HG02885 (cell line): ENCODE measurements around the gene CCDC15.
"Not testable (repeated sequence)": the region's sequence is repeated elsewhere in the genome, so short reads cannot be mapped to it uniquely, and the experiment has no call there.

Experiments
- ATAC-seq: cut with Tn5 transposase; IDR thresholded peaks from one replicate; pipeline ENCODE4 v1.9.1; 2021; ENCODE audit warnings: mild to moderate bottlenecking; ENCODE audit not compliant: unreplicated experiment, poor library complexity

CCDC15 gene

DNA sequence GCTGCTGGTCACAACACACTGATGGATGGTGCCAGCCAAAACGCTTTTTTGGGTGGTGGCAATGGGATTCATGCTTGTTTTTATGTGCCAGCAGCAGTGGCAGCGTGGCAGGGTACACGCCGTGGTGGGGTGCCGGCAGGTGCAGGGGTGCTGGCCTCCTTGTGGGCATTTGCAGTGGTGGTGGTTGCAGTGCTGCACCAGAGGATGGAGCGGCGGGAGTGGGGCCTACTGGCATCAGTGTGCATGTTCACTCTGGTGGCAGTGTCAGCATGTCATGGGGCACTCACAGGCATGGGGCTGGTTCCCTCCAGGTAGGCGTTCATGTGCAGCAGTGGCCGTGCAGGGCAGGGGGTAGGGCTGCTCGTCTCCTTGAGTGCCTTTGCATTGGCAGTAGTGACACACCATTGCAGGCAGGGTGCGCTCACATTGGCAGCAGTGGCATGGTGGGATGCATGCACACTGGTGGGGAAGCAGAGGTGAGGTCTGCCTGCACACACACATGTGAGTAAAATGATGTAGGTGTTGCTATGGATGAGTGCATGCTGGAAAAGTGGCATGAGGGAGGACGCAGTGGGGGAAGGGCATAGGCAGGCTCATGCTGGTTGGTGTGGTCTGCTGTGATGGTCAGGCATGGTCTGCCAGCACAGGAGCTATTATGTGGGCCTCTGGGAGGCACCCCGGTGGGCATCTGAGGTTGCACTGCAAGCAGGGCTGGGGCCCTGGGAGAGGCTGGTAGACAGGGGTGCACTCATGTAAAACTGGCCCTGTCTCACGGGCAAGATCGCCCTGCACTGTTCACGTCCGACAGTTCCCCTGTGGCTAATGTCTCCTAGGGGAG is 29.9 kb downstream of the CCDC15 start:
- no peak for ATAC-seq

DNA sequence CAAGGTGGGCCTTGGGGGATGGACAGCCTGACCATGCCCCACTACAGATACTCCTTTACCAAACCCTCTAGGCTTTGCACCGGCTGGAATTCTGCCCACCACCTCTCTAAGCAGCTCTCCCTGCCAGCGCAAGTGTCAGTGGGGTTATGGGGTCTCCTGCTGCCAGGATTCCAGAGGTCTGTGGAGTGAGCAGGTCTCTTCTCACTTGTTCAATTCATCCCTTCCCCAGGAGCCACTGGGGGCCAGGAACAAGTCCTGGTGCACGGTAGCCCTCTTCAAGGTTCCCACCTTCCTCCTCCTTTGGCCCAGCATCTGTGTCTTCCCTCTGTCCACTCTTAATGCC is 30.5 kb downstream of the CCDC15 start:
- no peak for ATAC-seq

DNA sequence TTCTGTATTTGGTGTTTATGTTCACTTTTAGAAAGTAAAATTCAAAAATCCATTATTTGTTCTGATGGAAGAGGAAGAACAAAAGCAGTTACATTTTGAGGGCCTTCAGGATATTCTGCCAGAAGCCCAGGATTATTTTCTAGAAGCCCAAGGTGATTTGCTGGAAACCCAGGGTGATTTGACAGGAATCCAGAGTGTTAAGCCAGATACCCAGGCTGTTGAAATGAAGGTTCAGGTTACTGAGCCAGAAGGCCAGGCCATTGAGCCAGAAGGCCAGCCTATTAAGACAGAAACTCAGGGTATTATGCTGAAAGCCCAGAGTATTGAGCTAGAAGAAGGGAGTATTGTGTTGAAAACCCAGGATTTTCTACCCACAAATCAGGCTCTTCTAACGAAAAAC is 33.1 kb downstream of the CCDC15 start:
- no peak for ATAC-seq

DNA sequence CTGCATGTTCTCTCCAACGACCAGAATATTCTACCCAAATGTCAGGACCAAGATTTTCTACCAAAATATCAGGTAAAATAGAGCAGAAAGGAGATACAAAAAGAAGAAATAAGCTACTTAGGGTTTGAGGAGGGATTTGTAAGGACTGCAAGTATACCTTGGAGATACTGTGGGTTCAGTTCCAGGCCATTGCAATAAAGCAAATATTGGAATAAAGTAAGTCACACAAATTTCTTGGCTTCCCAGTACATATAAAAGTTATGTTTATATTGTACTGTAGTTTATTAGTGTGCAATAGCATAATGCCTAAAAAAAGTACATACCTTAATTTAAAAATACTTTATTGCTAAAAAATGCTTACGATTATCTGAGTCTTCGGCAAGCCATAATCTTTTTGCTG is 34.1 kb downstream of the CCDC15 start:
- no peak for ATAC-seq

DNA sequence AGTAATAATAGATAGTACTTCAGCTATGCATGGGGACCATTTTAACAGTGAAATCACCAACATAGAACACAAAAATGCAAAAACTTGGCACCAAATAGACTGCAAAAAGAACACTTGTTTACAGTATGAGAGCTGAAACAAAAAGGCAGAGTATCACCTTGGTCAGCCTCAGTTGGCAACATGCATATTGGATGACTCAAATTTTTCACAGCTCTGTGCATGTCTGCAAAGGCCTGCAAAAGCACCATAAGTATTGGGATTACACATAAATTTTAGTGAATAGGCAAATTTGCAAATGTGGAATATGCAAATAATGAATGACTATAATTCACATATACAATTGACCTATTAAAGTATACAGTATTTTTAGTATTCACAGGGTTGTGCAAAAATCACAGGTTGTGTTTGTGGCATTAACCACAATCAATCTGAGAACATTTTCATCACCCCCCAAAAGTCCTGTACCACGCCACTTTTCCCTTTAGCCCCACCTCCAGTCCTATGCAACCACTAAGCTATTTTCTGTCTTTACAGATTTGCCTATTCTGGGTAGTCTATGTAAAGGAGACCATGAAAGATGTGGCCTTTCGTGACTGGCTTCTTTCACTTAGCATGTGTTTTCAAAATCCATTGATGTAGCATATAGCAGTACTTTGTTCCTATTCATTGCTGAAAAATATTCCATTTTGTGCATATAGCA is 47.2 kb downstream of the CCDC15 start:
- ATAC-seq: no peak

DNA sequence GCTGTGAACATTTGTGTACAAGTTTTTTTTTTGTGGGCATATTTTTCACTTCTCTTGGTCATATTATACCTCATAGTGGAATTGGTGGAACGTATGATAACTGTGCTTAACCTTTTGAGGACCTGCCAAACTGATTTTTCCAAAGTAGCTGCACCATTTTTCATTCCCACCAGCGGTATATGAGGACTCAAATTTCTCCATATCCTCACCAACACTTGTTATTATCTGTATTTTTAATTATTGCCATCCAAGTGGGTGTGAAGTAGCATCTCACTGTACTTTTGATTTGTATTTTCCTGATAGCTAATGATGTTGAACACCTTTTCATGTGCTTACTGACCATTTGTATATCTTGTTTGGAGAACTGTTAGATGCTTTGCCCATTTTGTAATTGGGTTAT is 47.8 kb downstream of the CCDC15 start:
- no peak for ATAC-seq

DNA sequence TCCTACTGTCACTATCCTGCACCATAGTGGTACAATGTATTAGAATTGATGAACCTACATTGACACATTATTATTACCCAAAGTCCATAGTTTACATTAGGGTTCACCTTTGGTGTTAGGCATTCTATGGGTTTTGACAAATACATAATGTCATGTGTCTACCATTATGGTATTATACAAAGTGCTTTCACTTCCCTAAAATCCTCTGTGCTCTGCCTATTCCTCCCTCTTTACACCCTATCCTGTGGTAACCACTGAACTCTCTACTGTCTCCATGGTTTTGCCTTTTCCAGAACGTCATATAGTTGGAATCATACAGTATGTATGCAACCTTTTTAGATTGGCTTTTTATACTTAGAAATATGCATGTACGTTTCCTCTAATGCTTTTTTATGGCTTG is 51.5 kb downstream of the CCDC15 start:
- ATAC-seq: no peak

DNA sequence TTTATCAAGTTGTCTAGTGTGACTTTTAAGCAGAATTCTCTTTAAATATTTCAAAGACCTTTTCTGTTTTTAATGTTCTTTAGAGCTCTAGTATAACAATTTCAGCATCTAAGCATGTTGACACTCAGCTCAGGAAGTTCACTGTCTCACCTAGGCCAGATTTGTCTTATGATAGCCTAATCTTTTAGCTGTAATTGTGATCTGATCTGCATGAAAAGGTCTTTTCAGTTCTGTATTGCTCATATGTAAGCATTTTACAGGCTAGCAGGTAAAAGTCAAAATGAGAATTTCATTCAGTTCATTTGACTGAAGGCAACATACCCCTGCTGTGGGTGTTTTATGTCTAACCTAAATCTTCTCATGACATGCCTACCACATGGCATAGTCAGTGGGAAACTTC is 62.4 kb downstream of the CCDC15 start:
- ATAC-seq: no peak

DNA sequence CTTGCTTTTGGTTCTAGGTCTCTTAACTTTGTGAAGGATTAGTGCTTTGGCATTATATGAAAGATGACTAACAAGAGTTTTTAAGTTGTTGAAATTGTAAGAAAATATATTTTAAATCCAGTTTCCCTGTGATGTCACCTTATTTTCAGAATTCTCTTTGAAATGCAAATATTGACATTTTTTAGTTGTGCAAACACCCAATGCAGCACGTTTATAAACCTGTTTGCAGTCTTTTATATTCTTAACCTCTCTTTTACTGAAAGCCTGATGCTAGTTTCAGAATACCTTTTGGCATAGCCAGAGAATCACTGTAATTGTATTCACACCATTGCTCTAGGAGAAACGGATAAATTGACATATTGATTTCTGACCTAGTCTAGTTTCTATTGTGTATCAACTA is 66.3 kb downstream of the CCDC15 start:
- ATAC-seq: no peak

DNA sequence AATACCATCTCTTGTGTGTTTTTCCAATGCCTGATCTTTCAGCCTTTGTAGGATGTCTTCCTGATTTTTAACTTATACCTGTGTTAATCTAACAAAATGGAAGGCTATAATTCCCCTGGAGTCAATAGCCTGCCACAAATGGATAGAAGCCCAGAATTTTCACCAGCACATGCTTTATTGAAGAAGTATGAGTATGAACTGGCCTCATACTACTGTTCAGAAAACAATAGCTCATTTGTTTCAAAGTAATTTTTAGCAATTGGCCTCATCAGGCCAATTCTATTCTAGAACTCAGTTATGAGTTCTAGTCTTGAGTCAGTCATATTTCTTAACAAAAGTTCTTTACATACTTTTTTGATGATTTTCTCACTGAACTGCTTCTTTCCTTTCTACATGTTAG is 68.5 kb downstream of the CCDC15 start:
- no peak for ATAC-seq

DNA sequence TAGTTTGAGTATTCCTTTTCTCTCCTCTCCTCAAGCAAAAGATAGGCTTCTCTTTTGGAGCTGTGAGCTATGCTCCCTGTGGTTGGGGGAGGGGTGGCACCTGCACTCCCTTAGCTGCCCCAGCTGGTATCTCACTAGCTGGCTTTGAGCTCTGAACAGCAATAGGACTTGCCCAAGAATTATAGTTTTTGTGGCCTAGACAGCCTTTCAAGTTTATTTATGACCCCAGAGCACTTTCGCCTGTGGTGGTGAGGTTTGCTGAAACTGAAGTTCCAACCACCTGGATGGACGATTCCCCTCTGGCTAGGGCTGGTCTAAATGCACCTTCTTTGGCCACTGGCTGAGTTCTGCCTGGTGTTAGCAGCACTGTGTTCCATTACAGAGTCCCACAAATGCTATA is 72.0 kb downstream of the CCDC15 start:
- no peak for ATAC-seq

DNA sequence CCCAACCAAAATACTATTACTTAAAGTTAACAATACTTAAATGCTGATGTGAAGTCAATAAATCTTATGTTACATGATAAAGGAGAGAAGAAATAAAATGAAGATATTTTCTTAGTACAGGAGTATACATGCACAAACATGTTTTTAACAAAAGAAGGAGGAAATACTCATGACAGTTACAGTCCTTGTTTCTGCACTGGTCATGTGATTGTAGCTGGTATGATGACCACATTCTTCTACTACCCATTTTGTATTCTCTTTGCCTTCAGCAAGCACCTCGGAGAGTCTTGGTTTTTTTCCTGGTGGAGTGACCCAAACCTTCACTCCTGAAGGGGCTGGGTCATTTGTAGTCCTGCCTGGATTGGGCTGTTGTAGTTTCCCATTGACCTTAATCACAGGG is 75.4 kb downstream of the CCDC15 start:
- not testable (repeated sequence) for ATAC-seq

DNA sequence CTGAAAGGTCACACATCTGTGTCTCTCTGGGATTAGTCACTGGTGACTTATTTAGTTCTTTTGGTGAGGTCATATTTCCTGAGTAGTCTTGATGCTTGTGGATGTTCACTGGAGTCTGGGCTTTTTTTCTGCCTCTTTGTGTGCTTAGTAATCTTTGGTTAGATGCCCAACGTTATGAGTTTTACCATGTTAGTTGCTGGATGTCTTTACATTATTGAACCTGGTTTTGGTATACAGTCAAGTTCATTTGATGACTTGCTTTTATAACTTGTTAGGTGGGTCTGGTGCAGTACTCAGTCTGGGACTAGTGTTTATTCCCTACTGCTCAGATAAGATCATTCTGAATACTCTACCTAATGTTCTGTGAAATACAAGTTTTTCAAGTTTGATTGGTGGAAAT is 82.9 kb downstream of the CCDC15 start:
- no peak for ATAC-seq

DNA sequence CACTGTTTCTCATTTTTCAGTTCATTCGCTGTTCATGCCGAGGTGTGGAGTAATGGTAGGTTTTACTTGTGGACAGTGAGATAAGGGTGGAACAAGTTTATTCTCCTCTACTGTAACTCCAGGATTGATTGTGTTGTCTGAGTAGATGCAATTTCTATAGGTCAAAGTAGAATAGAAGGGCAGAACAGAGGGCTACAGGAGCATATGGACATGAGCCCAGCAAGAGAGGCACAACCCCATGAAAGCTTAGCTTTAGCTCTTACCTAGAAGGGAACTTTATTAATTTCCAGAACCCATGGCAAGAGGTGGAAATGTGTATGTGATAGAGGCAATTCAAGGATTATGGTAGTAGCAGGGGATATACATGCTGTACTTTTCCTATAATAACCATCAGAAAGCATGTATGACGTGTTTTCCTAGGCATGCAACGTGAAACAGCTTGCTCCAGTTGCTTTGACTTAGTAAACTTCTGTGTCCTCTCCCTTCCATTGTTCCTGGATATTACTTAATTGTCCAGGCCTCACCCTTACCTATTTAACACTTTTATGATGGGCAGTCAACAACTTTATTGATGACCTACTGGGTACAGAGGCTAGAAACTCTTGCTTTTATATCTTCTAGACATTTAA is 95.3 kb downstream of the CCDC15 start:
- ATAC-seq: no peak

DNA sequence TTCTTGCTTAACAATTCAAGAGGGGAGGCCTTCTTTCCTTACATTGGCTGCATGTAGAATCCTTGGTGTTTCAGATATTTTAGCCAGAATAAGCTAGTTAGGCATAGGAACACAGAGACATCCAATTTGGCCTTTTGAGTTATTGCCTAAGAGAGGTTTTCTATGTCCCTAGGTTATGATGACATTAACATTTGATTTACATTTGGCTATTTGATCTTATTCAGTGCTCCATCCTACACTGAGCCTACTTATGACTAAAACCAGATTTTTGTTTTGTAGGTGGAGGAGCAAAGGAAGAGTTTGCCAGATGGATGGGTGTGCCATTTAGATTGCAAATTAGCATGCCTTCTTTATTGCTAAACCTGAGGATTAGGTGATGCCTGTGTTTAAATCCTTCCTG is 98.0 kb downstream of the CCDC15 start:
- no peak for ATAC-seq

DNA sequence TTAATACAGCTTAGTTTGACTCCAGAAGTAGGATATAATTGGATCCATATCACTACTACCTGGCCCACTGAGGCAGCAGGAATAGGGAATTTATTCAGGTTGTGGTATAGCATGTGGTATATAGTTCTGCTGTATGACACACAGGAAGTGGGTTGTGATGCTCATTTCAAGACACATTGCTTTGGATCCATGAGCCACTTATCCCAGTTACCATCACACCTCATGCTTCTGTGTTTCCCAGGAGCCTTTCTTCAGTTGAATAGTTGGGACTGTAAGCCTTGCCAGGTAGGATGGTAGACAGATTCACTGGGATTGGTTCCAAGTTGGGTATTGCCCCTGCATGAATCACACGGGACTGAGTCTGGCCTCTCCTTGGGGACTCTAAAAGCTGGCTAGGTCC is 99.2 kb downstream of the CCDC15 start:
- ATAC-seq: no peak

DNA sequence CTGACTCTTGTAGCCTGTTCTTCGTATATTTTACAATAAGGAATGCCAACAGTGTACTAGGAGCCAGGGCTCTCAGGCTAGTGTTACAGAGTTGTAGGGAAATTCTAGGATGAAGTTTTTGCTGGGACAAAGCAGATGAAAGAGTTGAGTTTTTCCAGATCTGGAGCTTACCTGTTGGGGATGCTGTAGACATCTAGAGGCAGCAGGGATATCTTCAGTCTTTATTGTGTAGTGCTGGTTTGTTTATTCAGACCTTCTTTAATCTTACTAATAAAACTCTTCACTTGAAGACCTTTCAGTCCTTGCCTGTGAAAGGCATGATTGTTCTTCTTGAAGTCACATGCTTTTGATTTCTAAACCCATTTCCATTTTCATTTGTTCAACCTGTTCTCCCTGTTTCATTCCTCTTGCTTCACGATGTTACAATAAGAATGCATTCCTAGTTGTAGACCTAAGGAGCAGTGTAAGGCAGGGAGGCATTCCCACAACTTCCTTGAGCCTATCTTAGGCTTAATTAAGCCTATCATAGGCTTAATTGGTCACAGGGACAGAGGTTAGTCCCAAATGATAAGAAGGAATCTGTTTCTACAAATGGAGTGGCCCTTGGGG is 101.2 kb downstream of the CCDC15 start:
- no peak for ATAC-seq

DNA sequence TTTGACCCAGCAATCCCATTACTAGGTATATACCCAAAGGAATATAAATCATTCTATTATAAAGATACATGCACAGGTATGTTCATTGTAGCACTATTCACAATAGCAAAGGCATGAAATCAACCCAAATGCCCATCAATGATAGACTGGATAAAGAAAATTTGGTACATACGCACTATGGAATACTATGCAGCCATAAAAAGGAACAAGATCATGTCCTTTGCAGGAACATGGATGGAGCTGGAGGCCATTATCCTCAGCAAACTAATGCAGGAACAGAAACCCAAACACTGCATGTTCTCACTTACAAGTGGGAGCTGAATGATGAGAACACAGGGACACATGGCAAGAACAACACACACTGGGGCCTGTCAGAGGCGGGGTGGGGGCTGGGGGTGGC is 102.1 kb downstream of the CCDC15 start:
- ATAC-seq: not testable (repeated sequence)

DNA sequence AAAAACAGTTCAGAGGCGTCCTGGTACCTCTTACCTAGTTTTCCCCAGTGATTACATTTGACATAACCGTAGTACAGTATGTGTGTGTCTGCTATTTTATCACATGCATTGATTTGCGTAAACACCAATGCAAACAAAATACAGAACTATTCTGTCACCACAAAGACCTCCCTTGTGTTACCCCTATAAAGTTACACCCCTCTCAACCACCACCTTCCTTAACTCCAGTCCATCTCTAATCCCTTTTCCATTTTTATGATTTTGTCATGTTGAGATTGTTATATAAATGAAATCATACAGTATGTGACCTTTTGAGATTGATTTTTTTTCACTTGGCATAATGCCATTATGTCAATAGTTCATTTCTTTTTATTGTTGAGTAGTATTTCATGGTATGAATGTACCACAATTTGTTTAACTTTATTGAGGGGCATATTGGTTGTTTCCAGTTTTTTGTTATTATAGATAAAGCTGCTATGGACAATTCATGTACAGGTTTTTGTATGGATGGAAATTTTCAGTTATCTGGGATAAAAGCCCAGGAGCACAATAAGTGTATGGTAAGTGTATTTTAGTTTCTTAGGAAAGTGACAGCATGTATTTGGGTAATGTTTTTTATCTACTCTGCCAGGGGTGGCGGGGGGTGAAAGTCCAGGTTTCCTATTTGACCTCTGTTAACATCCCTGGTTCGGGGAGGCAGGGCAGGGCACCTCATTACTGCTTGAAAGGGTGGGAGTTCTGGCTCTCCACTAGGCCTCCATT is 103.1 kb downstream of the CCDC15 start:
- ATAC-seq: no peak

DNA sequence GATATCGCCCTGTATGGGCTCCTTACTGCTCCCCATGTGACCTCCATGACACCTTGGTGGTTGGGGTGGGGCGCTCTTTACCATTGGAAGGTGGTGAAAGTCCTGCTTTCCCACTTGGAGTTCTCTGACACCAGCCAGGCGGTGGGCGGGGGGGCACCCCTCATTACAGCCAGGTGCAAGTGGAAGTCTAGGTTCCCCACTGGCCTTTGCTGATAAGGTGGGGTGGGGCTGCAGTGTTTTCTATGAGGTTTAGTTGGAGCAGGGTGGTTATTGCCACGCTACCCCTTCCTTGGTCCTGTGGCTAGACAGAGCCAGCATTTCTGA is 103.7 kb downstream of the CCDC15 start:
- ATAC-seq: no peak

DNA sequence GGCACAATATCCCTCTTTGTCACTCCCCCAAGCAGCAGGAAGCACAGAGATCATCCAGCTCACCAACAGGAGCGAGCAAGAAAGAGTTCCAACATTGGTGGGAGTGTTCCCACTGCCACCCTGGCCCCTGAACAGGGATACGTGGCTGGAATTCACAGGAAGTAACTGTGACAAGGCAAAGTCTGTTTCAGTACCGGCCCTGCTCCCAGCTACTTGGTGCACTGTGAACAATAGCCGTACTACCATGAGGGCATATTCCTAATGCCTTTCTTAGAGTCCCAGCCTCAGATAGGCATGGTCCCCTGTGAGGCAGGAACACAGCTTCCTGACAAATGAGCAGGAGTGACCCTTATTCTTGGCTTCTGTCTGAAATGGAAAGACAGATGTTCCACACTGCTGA is 107.3 kb downstream of the CCDC15 start:
- ATAC-seq: no peak
